ENCODE measurements around the gene GSTA3.
"Not testable (repeated sequence)": the region's sequence is repeated elsewhere in the genome, so short reads cannot be mapped to it uniquely, and the experiment has no call there.

GSTA3 gene

GRCh38 chr6:52900536-52900935, 9.0 kb downstream of the GSTA3 start:
- TF ChIP-seq, protein P1, sequence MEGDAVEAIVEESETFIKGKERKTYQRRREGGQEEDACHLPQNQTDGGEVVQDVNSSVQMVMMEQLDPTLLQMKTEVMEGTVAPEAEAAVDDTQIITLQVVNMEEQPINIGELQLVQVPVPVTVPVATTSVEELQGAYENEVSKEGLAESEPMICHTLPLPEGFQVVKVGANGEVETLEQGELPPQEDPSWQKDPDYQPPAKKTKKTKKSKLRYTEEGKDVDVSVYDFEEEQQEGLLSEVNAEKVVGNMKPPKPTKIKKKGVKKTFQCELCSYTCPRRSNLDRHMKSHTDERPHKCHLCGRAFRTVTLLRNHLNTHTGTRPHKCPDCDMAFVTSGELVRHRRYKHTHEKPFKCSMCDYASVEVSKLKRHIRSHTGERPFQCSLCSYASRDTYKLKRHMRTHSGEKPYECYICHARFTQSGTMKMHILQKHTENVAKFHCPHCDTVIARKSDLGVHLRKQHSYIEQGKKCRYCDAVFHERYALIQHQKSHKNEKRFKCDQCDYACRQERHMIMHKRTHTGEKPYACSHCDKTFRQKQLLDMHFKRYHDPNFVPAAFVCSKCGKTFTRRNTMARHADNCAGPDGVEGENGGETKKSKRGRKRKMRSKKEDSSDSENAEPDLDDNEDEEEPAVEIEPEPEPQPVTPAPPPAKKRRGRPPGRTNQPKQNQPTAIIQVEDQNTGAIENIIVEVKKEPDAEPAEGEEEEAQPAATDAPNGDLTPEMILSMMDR (IDR thresholded peaks at IDR 0.05; ENCODE audit: unreplicated experiment in 3 of 3) = no peak
- Mint-ChIP-seq H3K36me3 (ENCODE audit: low read depth) (no peaks in the 10 kb centered on the region), H3K9me3 (peaks cover 9% of the 10 kb centered on the region), H3K27ac (no peak overlapping the region), H3K27me3 (ENCODE audit: low read depth) (peaks cover 9% of the 10 kb centered on the region), H3K4me1 (no peaks in the 10 kb centered on the region), H3K4me3 (no peak overlapping the region)

GRCh38 chr6:52895790-52896189, 13.7 kb downstream of the GSTA3 start:
- H3K27me3 Mint-ChIP-seq (ENCODE audit: low read depth); H3K27ac Mint-ChIP-seq; H3K9me3 Mint-ChIP-seq; H3K4me1 Mint-ChIP-seq; H3K36me3 Mint-ChIP-seq (ENCODE audit: low read depth); H3K4me3 Mint-ChIP-seq: not testable (repeated sequence)

DNA sequence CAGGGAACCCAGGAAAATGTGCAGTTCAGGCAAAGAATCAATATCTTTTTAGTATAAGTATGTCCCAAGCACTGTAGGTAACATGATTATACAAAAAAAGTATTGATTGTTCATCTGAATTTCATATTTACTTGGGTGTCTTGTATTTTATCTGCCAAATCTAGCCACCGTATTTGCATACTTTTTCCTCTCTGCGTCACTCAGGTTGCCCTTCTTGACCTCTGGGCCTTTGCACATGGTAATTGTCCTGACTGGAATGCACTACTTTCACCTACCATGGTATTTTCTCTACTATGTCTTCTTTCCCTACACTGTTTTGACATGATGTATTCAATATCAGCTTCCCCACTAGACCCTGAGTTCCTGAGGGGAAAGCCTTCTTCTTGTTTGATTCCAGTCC, 15.2 kb downstream of the GSTA3 start:
- no peaks in the 10 kb centered on the region for H3K4me1 Mint-ChIP-seq
- peaks cover 7% of the 10 kb centered on the region for H3K9me3 Mint-ChIP-seq
- H3K27ac Mint-ChIP-seq = no peak overlapping the region

GRCh38 chr6:52893803-52894202, 15.7 kb downstream of the GSTA3 start:
- no peaks in the 10 kb centered on the region for H3K4me1 Mint-ChIP-seq

More for the DNA sequence above, 15.2 kb downstream of the GSTA3 start:
- no peak overlapping the region for H3K4me3 Mint-ChIP-seq
- TF ChIP-seq, protein P1 (IDR thresholded peaks at IDR 0.05; ENCODE audit: unreplicated experiment in 3 of 3) = no peak
- no peaks in the 10 kb centered on the region for H3K36me3 Mint-ChIP-seq (ENCODE audit: low read depth)
- peaks cover 5% of the 10 kb centered on the region for H3K27me3 Mint-ChIP-seq (ENCODE audit: low read depth)

DNA sequence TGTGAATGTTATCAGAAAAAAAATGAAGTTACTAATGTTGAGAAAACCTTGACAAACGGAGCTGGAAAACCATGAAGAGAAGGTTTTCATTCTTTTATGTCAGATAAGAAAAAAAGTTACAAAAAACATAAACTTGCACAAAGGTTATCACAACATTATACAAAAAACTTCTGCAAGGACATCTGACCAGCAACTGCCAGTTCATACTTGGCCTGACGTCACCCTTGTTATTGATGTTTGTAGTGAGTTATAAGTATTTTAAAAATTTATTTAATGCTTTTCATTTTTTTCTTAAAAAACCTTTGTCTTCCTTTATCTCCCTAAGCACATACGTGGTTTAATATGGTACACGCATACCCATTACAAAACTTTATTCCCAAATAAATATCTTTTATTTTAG, 16.3 kb downstream of the GSTA3 start:
- H3K9me3 Mint-ChIP-seq = peaks cover 6% of the 10 kb centered on the region
- H3K4me1 Mint-ChIP-seq = no peaks in the 10 kb centered on the region
- H3K27me3 Mint-ChIP-seq (ENCODE audit: low read depth) = no peaks in the 10 kb centered on the region
- no peaks in the 10 kb centered on the region for H3K36me3 Mint-ChIP-seq (ENCODE audit: low read depth)
- H3K27ac Mint-ChIP-seq = no peak overlapping the region
- TF ChIP-seq, protein P1 (IDR thresholded peaks at IDR 0.05; ENCODE audit: unreplicated experiment in 3 of 3) = no peak
- no peak overlapping the region for H3K4me3 Mint-ChIP-seq

More at GRCh38 chr6:52893803-52894202, 15.7 kb downstream of the GSTA3 start:
- Mint-ChIP-seq H3K9me3 (peaks cover 7% of the 10 kb centered on the region), H3K36me3 (ENCODE audit: low read depth) (no peaks in the 10 kb centered on the region), H3K27ac (no peak overlapping the region), H3K27me3 (ENCODE audit: low read depth) (peaks cover 3% of the 10 kb centered on the region), H3K4me3 (no peak overlapping the region)
- TF ChIP-seq, protein P1 (IDR thresholded peaks at IDR 0.05; ENCODE audit: unreplicated experiment in 3 of 3) = no peak

- no peak overlapping the region for H3K4me3 Mint-ChIP-seq
- H3K36me3 Mint-ChIP-seq (ENCODE audit: low read depth) = no peaks in the 10 kb centered on the region
- no peaks in the 10 kb centered on the region for H3K9me3 Mint-ChIP-seq
- TF ChIP-seq, protein P1 (IDR thresholded peaks at IDR 0.05; ENCODE audit: unreplicated experiment in 3 of 3) = no peak
- no peaks in the 10 kb centered on the region for H3K4me1 Mint-ChIP-seq
- H3K27ac Mint-ChIP-seq = no peak overlapping the region
- no peaks in the 10 kb centered on the region for H3K27me3 Mint-ChIP-seq (ENCODE audit: low read depth)
These were observed 19.5 kb downstream of the GSTA3 start for GRCh38 chr6:52890018-52890417.

All from nephron (organoid).